Left renal cortex interstitium (tissue), 4 donors: Measurements from ENCODE around the gene ELFN1. TPM values are rescaled to one million over a fixed set of nuclear protein-coding genes. Genes with fewer than 3 reads are reported as not detected.

Experiments
- DNase-seq, 4 donors: peaks; one replicate each; pipeline ENCODE4 v3.0.0-alpha.2; 2013; ENCODE audit warnings: low read depth in 4 of 4, low spot score in 2 of 4, missing footprints in 1 of 4
- polyA plus RNA-seq, 4 donors: library from polyadenylated mRNA; unstranded; fragments of 120-200 nt; gene quantifications; one replicate each; pipeline ENCODE4 v1.2.1, GENCODE V29; 2013; ENCODE audit not compliant: insufficient read length in 4 of 4

ELFN1 gene
- polyA plus RNA-seq, 4 donors = 11.7 to 22.0 (median 17.5) TPM

GRCh38 chr7:1662101-1662500, 8.0 kb upstream of the ELFN1 start:
- DNase-seq = no peak

DNA sequence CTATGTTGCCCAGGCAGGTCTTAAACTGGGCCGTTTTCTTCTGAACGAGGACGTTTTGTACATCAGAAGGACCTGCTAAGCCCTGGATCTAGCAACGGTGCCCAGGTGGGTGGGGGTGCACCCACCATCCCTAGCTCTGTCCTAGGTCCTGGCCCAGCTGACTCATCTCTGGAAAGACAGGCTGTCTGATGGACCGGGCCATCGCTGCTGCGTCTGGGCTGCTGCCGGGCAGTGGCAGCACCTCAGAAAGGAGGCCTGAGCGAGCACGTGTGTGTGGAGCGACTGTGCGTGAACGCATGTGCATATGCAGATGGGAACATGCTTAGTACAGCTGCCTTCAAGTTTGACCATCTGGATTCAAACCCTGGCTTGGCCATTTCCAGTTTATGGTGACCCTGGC, 7.3 kb upstream of the ELFN1 start:
- DNase-seq = no peak

DNA sequence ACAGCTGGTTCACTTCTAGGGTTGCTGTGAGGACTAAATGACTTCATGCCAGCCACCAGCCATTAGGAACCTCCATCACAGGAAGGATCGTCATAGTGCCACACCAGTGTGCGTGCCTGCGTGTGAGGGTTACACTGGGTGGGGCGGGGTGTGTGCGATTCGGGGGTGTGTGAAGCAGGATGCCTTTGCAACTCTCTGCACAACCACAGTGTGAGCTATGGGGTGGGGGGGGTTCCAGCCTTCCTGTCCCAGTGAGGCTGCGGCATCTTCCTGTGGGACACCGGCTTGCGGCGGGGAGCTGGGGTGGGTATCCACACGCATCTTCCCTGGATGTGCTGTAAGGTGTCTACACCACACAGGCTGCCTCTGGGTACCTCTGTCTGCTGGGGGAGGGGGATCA, 6.9 kb upstream of the ELFN1 start:
- DNase-seq = no peak

DNA sequence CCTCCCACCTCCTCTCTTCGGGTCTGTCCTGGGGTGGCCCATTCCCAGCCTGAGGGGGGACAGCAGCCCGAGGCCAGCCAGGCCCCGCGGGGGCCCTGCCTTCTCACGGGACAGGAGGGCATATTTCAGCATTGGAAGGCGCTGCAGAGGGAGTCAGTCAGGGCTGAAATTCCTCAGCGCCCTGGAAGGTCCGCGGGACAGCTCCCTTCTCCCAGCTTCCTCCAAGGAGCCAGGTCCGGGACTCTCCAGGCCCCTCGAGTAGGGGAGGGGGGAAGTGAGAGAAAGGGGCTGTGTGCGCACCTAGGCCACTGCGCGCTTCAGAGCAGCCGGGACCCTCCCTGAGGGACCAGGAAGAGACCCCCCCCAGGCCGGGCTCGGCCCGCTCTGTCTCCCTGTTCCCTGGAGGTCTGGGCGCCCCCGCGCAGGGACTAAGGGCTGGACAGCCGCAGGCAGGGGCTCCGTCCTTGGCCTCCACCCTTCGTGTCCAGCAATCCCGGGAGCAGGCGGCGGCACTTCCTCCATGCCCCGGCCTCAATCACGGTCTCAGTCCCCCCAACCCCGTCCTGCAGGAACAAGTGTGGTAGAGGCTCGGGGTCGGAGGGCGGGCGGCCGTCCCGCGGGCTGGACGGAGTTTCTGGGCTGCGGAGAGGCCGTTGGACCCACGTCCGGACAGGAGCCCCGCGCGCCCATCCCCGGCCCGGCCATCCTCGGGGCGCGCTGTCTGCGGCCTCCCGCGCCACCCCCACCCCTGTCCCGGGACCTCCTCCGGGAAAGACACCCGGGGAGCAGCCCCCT, 6.0 kb upstream of the ELFN1 start:
- no peak for DNase-seq

DNA sequence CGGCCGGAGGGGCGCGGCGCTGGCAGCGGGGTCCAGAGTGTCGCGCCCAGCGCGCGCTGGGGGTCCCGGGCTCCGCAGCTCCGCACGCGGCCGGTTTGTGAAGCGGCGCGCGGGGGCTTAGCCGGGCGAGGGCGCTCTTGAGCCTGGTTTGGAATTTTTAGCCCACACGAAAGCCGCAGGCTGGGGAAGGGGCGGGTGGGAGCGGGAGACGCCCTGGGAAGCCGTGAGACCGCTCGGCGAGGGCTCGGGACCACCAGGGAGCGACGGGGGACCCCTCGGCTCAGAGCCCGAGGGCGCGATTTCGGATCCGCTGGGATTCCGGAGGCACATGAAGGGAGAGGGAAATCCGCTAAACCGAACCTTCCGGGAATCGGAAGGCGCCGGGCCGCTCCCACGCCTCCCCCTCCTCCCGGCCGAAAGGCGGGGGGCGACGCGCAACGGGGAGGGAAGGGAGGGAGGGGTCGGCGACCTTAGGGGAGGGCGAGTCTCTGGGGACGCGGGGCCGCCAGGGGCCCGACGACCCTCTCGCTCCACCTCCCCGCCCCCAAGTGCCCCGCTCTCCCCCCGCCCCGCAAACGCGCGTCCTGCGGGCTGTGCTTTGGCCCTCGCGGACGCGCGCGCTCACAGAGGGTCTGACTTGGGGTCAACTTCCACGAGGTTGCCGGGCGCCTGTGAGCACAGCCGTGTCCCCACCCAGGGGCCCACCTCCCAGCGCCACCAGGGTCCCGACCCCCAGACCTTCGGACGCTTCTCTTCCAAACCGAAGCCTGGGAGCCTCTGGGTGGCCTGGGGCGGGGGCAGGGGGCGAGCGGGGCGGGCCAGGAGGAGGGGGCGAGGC, 5.1 kb upstream of the ELFN1 start:
- DNase-seq = peak in 3 of 4 donors; percentile 63 to 80 (median 79)

GRCh38 chr7:1665549-1666316, 4.3 kb upstream of the ELFN1 start:
- DNase-seq = no peak

DNA sequence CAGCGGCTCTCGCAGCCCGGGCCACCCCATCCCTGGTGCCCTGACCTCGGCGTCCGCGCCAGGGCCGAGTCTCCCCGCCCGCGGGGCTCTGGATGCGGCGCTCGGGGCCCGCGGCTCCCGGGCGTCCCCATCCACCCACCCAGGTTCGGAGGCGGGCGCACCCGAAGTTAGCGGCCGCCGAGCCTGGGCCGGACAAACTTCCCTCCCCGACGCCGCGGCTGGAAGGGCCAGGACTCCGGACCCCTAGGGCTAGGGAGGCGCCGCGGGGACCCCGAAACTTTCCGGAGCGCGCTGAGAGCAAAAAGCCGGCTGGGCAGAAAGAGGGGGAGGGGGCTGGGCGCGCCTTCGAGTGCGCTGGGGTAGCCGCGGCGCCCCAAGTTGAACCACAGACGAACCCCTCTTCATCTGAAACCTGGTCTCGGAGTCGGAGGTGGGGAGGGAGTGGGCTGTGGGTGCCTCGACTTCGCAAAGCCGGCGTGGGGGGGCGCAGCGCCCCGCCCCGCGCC, 3.7 kb upstream of the ELFN1 start:
- no peak for DNase-seq

DNA sequence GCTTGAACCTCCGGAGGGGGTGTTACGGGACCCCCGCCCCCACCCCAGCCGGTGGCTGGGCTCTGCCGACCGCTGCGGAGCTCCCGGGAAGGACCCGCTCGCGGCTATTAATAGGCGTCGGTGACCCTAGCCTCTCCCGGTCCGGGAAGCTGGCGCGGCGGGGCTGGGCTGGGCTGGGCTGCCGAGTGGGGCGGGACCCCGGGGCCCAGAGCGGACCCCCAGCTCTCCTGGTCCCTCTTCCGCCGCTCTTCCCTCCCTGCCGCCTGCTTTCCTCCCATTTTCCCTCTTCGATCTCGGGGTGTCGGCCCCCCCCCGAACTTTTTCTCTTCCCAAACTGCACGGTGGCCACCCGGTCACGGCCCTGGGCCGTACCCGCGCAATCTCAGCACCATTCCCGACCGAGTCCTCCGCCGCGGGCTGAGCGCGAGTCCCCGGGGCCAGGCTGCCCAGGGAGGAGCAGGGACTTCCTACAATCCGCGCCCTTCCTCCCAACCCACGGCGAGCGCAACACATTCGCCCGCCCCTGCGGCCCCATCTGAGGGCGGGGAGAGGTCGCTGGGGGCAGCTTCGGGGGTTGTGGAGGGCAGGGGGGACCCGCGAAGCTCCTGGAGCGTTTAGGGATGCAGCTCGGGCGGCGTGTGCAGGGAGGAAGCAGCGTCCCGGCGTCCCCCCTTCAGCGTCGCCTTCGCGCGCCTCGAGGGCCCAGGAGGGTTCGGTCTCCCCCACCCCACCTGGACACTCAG, 3.1 kb upstream of the ELFN1 start:
- DNase-seq = no peak

- DNase-seq = no peak
These were observed 2.3 kb upstream of the ELFN1 start for GRCh38 chr7:1667566-1668395.

GRCh38 chr7:1668396-1669063, 1.5 kb upstream of the ELFN1 start:
- DNase-seq = no peak

GRCh38 chr7:1669064-1669951, 769 bp upstream of the ELFN1 start:
- no peak for DNase-seq

DNA sequence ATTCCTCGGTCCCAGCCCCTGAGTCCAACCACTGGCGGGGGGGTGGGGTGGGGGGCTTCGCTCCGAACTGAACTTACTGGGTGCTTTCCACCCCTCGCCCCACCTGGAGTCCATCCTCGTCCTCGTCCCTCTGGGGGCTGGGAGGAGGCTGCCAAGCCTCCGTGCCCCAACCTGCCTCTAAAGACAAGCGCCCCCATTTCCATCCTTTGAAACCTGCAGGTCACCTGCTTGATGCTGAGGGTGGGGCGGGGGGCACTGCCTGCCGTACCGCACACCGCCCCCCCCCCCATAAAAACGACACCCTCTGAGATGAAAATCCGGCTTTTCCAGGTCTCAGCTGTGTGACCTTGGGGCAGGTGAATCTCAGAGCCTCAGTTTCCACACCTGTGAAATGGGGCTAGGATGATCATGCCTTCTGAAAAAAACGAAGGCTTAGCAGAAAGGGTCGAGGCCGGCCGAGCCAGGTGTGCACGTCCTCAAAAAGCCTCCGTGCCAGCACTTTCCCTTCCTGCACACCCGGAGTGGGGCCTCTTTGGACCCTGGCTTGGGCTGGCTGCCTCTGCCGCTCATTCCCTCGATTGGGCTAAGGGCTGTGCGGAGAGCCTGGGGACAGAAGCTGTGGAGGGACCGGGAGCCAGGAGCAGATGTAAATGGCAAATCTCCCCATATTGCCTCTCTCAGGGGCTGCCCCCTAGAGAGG, 967 bp downstream of the ELFN1 start:
- DNase-seq = no peak

GRCh38 chr7:1671594-1672451, 1.7 kb downstream of the ELFN1 start:
- DNase-seq = no peak

- no peak for DNase-seq
These were observed 2.9 kb downstream of the ELFN1 start for GRCh38 chr7:1672851-1673486.

GRCh38 chr7:1673581-1674118, 3.6 kb downstream of the ELFN1 start:
- no peak for DNase-seq
